Vagina (tissue), 2 donors: ENCODE data around the gene PTPRM. TPM values are rescaled to one million over a fixed set of nuclear protein-coding genes. Genes with fewer than 3 reads are reported as not detected.

Experiments used
- DNase-seq, 2 donors: peaks; one replicate each; pipeline ENCODE4 v3.0.0-alpha.2; 2017; ENCODE audit errors: extremely low spot score in 2 of 2
- H3K27ac ChIP-seq: fragments of 200-600 bp; sonication (generic); one replicate; pipeline ENCODE4 v1.5.1; 2019
- H3K27me3 ChIP-seq: fragments of 200-600 bp; sonication (generic); one replicate; pipeline ENCODE4 v1.5.1; 2019
- H3K36me3 ChIP-seq, 2 donors: fragments of 200-600 bp; sonication (generic); one replicate each; pipeline ENCODE4 v1.5.1; 2017 to 2019
- H3K4me1 ChIP-seq: fragments of 200-600 bp; sonication (generic); one replicate; pipeline ENCODE4 v1.5.1; 2019
- H3K4me3 ChIP-seq, 2 donors: fragments of 200-600 bp; sonication (generic); 1 replicate in 1 of 2; 2 replicates in 1 of 2; pipeline ENCODE4 v1.5.1; 2016 to 2019
- H3K9me3 ChIP-seq: fragments of 200-600 bp; sonication (generic); one replicate; pipeline ENCODE4 v1.5.1; 2019
- POLR2A ChIP-seq, 2 donors: fragments of 450-650 bp; IDR thresholded peaks; one replicate each; pipeline ENCODE4 v1.6.1; 2017; ENCODE audit warnings: antibody characterized with exemption in 2 of 2, mild to moderate bottlenecking in 2 of 2, moderate library complexity in 2 of 2
- POLR2AphosphoS5 ChIP-seq, 2 donors: sonication (generic); formaldehyde crosslinking; IDR thresholded peaks; one replicate each; pipeline ENCODE4 v1.9.0; 2017; ENCODE audit warnings: antibody characterized with exemption in 2 of 2, mild to moderate bottlenecking in 2 of 2, low read depth in 1 of 2; ENCODE audit not compliant: insufficient read depth in 1 of 2
- intact Hi-C: fragments of 100-400 bp; cut with DNase I; formaldehyde crosslinking; loops from one replicate; pipeline ENCODE4 v1.15.1; 2023
- total RNA-seq: library from RNA; depleted of rRNA; stranded (reverse); fragments of >200 nt; gene quantifications from one replicate; pipeline ENCODE4 v1.2.3, GENCODE V29; 2016
- TF ChIP-seq, protein P1 (sequence below), 3 experiments: fragments of 450-650 bp in 2 of 3; fragments of 200-600 bp in 1 of 3; sonication (generic) in 1 of 3; IDR thresholded peaks; one replicate each; pipeline ENCODE4 v1.5.1; 2017 to 2019; ENCODE audit warnings: antibody characterized with exemption in 3 of 3, mild to moderate bottlenecking in 2 of 3, moderate library complexity in 2 of 3

The PTPRM gene
- total RNA-seq, 1 donor from 2014 or later, result 60.2 TPM

DNA sequence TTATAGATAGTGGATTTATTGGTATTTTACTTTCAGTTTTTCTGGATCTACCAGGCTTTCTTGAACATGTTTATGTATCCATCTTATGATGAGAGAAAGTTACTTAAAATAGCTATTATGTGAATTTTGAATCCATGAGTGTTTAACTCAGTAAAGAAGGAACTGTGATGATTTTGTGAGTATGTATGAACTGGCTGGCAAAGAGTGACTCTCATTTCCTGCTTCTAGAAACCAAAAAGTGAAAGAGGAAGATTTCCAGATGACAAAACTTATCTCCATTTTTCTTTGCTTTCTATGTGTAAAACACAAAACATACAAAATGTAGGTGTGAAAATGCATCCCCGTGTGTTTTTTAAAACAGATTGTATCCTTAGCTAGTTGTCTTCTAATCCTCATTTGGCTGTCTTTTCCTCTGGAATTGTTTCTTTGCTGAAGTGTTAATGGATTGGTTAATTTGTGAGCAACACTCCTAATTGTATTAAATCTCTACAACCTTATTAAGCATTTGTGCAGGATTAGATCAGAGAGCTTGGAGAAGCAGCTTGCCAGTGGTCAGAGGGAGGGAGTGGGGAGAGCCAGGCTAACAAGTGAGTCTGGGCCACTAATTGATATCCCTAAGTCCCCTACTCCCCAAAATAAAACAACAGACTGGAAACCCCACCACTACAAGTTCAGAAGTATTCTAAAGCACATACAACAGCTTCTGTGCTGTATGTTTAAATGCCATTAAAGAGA is 23.9 kb downstream of the PTPRM start:
- H3K36me3 ChIP-seq, result no peaks in the 10 kb centered on the region
- no peaks in the 10 kb centered on the region for H3K9me3 ChIP-seq
- H3K27ac ChIP-seq, result no peak overlapping the region
- no peaks in the 10 kb centered on the region for H3K4me1 ChIP-seq
- no peak overlapping the region for H3K4me3 ChIP-seq
- no peaks in the 10 kb centered on the region for H3K27me3 ChIP-seq
- intact Hi-C loops, result no loop called here
- DNase-seq, result no peak
- TF ChIP-seq, protein P1, sequence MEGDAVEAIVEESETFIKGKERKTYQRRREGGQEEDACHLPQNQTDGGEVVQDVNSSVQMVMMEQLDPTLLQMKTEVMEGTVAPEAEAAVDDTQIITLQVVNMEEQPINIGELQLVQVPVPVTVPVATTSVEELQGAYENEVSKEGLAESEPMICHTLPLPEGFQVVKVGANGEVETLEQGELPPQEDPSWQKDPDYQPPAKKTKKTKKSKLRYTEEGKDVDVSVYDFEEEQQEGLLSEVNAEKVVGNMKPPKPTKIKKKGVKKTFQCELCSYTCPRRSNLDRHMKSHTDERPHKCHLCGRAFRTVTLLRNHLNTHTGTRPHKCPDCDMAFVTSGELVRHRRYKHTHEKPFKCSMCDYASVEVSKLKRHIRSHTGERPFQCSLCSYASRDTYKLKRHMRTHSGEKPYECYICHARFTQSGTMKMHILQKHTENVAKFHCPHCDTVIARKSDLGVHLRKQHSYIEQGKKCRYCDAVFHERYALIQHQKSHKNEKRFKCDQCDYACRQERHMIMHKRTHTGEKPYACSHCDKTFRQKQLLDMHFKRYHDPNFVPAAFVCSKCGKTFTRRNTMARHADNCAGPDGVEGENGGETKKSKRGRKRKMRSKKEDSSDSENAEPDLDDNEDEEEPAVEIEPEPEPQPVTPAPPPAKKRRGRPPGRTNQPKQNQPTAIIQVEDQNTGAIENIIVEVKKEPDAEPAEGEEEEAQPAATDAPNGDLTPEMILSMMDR (IDR thresholded peaks at IDR 0.05), result no peak
- TF ChIP-seq POLR2AphosphoS5 (IDR thresholded peaks at IDR 0.05; ENCODE audit: insufficient read depth in 1 of 2, low read depth in 1 of 2) (no peak), POLR2A (IDR thresholded peaks at IDR 0.05) (no peak)

DNA sequence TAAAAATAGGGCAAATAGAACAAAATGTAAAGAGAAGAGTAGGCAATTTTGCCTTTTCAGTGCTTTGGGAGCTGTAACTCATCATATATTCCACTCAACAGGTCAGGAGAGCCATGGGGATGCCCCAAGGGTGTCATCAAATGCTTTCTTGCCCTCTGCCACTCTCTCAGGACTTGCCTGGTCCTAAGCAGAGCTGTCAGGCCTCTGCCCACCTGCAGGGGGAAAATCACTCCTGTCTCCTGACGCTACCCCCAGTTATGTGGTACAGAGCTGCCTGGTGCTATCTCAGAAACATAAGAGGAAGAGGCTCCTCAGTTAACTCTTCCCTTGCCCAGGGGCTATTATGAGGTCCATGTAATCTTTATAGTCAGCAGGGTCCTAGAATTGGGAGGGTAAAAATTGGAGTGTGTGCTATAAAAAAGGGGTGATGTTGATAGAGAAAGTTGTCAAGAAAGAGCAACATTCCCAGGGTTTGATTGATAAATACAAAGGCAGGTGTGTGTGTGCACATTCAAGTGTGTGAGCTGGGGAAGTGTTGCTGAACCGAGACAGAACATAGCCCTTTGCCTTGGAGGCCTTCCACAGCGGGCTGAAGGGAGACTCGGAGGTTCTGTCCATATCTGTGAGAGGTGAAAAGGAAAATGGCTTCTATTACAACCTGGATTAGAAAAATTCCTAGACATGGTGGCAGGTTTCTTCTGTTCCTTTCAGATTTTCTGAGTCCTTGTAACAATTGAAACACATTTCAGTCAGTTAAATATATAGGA is 25.4 kb downstream of the PTPRM start:
- TF ChIP-seq, protein P1 (IDR thresholded peaks at IDR 0.05), result no peak
- TF ChIP-seq POLR2AphosphoS5 (IDR thresholded peaks at IDR 0.05; ENCODE audit: insufficient read depth in 1 of 2, low read depth in 1 of 2) (no peak), POLR2A (IDR thresholded peaks at IDR 0.05) (no peak)
- no peaks in the 10 kb centered on the region for H3K27me3 ChIP-seq
- intact Hi-C loops, result no loop called here
- no peak overlapping the region for H3K27ac ChIP-seq
- no peaks in the 10 kb centered on the region for H3K4me1 ChIP-seq
- no peak overlapping the region for H3K4me3 ChIP-seq
- no peaks in the 10 kb centered on the region for H3K36me3 ChIP-seq
- DNase-seq, result no peak
- no peaks in the 10 kb centered on the region for H3K9me3 ChIP-seq

DNA sequence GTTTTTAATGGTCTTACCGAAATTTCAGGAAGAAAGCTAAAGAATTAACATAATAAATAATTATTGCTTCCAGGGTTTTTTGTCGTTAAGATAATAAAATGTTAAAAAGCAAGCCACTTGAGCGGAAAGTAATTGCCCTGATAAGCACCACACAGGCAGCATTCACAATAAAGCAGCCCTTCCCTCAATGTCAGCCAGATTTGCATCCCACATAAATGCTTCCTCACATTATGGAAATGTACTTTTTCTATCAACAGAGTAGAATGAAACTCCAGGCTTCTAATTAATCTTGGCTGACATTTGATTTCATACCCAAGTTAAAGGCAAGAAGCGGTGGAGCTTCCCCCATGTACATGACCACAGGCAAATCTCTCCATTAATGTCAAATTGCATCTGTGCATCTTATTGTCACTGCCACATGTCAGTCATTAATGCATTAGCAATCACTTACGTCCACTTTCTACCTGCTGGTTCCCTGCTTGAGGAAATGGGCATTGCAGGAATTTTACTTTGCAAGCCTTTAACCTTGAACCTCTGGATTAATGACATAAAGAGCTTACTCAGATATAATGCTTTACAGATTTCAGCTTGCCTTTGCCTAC is 26.2 kb downstream of the PTPRM start:
- Histone ChIP-seq H3K9me3 (no peaks in the 10 kb centered on the region), H3K4me3 (no peak overlapping the region), H3K4me1 (no peaks in the 10 kb centered on the region), H3K27ac (no peak overlapping the region), H3K27me3 (no peaks in the 10 kb centered on the region), H3K36me3 (no peaks in the 10 kb centered on the region)
- intact Hi-C loops, result no loop called here
- no peak for DNase-seq
- TF ChIP-seq POLR2A (IDR thresholded peaks at IDR 0.05) (no peak), POLR2AphosphoS5 (IDR thresholded peaks at IDR 0.05; ENCODE audit: insufficient read depth in 1 of 2, low read depth in 1 of 2) (no peak)
- TF ChIP-seq, protein P1 (IDR thresholded peaks at IDR 0.05), result no peak

DNA sequence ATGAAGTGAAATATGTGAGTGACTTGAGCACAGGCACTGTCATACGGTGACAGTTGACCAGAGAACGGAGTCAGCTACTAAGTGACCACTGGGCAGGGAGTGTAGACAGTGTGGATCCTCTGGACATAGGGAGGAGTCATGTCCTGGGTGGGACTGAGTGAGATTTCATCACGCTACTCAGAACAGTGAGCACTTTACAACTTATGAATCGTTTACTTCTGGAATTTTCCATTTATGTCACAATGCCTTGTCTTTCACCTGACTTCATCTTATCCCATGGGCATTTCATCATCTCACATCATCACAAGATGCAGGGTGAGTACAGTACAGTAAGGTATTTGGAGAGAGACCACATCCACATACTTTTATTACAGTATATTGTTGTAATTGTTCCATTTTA is 29.0 kb downstream of the PTPRM start:
- no peaks in the 10 kb centered on the region for H3K27me3 ChIP-seq
- no peak overlapping the region for H3K27ac ChIP-seq
- no peak for DNase-seq
- H3K9me3 ChIP-seq, result no peaks in the 10 kb centered on the region
- intact Hi-C loops, result loop anchor here (5.0 kb wide), 1 partner anchor 1034 kb away; no protein-coding TSS in a partner anchor
- TF ChIP-seq, protein P1 (IDR thresholded peaks at IDR 0.05), result no peak
- H3K4me3 ChIP-seq, result no peak overlapping the region
- no peaks in the 10 kb centered on the region for H3K4me1 ChIP-seq
- H3K36me3 ChIP-seq, result no peaks in the 10 kb centered on the region
